GM19468 (cell line): ENCODE results near the gene SYNE3.

Source experiments
- ATAC-seq: cut with Tn5 transposase; IDR thresholded peaks from one replicate; pipeline ENCODE4 v1.9.1; 2021; ENCODE audit warnings: mild to moderate bottlenecking, moderate library complexity, moderate number of reproducible peaks; ENCODE audit not compliant: unreplicated experiment; ENCODE audit errors: extremely low read depth

Gene SYNE3

GRCh38 chr14:95526483-95527386 lies 10.3 kb upstream of the SYNE3 start:
- no peak for ATAC-seq

- ATAC-seq = no peak
These were observed 9.5 kb upstream of the SYNE3 start for GRCh38 chr14:95525999-95526398.

DNA sequence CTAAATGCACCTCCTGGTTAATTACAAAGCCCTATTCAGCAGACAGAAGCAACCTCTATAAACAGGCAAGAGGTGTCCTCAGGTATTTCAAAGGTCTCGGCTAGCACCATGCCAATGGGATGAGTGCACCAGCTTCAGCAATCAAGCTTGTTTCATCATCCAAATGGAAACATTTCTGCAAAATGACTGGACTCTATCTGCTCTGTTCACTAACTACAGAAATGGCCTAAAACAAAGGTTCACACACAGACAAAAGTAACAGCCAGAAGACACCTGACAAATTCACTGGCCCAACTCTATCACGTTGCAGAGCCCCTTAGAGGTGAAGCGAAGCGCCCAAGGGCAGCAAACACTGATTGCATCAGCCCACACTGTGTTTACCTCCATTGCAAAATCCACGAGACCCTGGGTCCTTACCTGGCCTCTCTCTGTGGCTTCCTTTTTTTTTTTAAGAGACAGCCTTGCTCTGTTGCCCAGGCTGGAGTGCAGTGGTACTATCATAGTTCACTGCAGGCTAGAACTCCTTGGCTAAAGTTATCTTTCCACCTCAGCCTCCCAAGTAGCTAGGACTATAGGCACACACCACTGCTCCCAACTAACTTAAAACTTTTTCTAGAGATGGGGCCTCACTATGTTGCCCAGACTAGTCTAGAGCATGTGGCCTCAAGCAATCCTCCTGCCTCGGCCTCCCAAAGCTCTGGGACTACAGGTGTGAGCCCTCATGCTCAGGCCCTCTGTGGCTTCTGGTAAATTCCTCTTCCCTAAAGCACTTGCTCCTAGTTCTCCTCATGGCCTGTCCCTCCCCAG lies 8.5 kb upstream of the SYNE3 start:
- no peak for ATAC-seq

DNA sequence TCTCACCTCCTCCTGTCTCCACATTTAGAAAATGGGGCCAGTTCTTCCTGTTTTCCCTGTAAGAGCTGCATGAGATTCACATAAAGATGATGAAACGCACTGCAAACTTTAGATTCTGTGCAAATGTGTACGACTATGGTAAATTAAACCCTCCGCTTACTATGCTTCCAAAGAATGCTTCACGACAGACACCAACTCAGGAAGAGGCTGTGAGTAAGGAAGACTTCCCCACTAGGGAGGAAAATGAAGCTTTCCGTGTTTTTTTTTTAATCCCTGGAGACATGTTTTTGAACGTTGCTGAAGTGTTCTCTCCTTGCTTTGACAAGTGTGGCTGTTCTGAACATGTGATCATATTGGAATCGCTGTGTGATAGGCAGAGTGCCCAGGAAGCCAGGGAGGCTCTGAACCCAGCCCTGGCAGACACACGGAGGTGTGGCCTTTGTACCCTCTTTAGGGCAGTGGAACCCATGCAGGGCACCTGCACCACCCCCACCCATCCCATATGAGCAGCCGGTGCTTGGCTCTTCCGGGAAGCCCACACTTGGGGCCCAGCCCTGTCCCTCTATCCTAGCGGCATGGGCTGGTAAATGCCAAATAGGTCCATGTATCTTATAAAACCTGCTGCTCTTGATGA lies 7.5 kb upstream of the SYNE3 start:
- ATAC-seq = no peak

DNA sequence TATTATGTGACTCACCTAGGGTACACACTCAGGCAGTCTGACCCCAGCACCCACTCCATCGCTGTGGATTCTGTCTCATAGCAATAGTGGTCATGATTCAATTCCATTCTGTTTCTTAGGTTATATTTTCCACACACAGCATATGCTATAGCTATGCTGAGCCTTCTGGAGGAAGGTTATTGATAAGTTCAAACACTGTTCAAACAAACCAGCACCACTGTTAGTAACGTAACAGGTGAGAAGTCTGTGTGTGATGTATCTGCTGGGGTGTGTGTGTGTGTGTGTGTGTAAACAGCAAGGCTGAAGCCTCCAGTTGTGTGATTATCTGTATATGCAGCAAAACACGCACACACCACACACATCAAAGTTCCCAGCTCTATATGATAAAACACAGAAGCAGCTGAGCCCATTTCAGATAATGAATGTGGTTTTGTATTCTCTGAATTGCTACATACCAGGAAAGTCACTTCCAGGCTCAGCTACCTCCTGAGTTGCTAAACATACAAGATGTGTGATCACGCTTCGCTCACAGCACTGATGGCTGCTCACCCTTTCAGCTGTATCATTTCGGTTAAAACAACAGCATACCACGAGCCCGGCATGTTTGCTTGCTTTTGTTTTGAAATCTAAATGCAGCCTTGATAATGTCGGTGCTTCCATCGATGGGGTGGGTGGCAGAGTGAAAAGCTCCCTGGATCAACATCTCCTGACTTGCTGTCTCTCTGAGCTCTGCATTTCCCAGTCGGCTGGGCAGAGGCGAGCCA lies 6.8 kb upstream of the SYNE3 start:
- ATAC-seq = no peak

DNA sequence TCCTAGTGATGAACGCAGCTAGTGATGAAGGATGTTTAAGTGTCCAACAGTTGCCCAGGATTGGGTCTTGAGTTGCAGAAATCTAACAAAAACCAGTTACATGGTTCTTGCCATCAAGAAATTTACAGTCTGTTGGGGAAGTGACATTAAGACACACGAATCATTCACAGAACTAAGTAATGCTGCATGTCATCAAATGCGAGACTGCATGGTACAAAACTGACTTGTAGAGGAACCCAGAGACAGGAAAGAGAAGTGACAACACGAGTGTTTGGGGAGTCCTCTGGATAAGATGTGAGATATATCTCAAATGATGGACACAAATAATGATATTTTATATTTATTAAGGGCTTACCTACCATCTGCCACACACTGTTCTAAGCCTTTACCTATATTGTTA lies 6.1 kb upstream of the SYNE3 start:
- no peak for ATAC-seq

DNA sequence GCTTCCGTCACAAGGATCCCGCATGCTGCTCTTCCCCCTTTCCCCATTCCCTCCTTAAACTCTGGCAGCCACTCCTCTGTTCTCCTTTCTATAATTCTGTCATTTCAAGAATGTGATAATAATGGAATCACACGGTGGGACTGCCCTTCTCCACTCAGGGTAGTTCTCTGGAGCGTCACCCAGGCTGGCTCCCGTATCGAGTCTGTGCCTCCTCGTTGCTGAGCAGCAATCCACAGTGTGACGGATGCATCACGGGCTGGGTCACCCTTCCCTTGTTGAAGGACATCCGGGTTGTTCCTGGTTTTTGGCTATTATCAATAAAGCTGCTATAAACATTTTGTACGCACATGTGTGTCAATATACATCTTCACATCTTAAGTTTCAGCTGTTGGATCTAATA lies 5.7 kb upstream of the SYNE3 start:
- no peak for ATAC-seq

GRCh38 chr14:95521001-95521400 lies 4.6 kb upstream of the SYNE3 start:
- ATAC-seq = no peak

DNA sequence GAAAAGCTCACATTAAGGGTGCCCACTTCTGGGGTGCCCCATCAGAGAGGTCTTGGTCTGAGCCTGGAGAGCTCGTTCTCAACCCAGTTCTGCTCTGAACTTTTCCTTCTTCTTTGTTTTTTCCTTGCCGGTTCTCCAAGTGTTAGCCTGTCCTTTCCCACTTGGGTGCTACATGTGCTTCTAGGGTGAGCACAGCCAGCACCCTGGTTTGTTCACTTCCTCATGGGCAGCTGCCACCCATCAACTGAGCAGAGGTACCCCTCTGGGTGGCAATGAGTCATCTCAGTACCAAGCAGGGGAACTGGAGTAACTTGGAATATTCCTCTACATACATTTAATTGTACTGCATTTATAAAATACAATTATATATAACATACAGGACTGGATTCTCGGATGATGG lies 3.9 kb upstream of the SYNE3 start:
- no peak for ATAC-seq

DNA sequence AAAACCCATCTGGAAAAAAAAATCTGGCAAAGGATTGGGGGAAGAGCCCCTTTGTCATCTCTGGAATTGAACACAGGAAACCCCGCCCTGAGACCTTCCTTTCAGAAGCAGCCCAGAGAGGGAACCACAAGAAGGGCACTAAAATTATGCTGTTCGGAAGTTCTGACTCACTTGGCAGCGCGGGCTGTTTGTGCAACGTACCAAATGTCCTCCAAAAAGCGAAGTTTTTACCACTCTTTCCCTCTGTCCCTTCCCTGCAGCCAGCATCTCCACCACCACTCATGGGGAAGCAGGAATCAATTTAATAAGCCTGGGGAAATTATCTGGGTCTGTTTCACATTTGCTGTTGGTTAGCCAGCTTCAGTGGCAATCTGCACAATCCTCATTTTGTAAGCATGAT lies 3.2 kb upstream of the SYNE3 start:
- no peak for ATAC-seq

- peak; percentile 13 for ATAC-seq
These were observed 1.7 kb upstream of the SYNE3 start for GRCh38 chr14:95518045-95518751.

- ATAC-seq = peak; percentile 77
These were observed 576 bp downstream of the SYNE3 start for GRCh38 chr14:95515596-95516552.

GRCh38 chr14:95515080-95515489 lies 1.4 kb downstream of the SYNE3 start:
- ATAC-seq = no peak

DNA sequence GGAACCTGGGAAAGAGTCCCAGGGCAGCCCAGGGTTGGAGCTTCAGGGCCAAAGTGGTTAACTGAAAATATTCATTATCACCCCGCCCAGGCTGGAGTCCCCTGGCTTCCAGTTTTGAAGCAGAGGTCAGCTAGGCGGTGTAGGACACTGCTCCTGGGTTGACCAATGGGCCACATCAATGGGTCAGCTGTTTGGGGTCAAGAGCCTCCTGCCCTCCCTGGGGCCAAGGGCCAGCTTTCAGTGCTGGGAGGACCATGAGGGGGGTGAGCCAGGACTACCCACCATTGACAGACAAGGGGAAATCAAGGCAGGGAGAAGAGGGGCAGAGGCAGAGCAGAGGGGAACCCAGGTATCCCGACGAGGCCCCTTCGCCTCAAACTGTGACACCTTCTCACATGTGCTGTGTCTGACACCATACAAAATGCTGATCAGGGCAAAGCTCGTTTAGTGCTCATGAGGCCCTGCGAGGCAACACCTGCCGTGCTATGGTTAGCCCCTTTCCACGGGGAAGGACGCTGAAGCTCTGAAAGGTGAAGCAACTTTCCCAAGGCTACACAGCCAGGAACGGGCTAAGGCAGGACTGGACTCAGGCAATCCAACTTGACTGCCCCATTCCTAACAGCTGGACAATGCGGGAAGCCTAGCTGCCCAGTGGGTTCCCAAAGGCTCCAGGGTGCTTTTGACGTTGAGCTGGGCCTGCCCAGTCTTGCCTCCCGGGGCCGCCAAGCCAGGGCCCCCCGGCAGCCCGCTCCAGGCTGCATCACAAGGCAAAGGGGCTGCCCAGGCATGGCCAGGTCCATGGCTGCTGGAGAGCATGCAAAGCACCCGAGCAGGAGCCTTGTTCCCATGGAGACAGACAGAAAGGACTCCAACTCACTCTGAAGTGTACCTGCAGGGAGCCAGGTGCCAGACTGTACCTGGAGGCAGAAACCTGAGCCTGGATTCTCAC lies 2.0 kb downstream of the SYNE3 start:
- no peak for ATAC-seq

- no peak for ATAC-seq
These were observed 3.2 kb downstream of the SYNE3 start for GRCh38 chr14:95513291-95513690.

GRCh38 chr14:95511687-95512086 lies 4.8 kb downstream of the SYNE3 start:
- no peak for ATAC-seq

- no peak for ATAC-seq
These were observed 5.6 kb downstream of the SYNE3 start for GRCh38 chr14:95510804-95511203.
